WTC11 (cell line): ENCODE data around the gene SPP1. TPM values are rescaled to one million over a fixed set of nuclear protein-coding genes. Genes with fewer than 3 reads are reported as not detected.

Source experiments
- ATAC-seq: fragments of 200-7000 bp; cut with Tn5 transposase; 2 replicates; pipeline ENCODE4 v1.10.0; 2021; ENCODE audit warnings: mild to moderate bottlenecking, moderate library complexity
- CTCF ChIA-PET: fragments of 300-600 bp; sonication (Branson Sonifier 250); formaldehyde crosslinking; loops from one replicate; lab custom pipeline; 2021; ENCODE audit warnings: antibody characterized with exemption; lab: Charles Lee
- POLR2A ChIA-PET: fragments of 350-600 bp; sonication (Branson Sonifier 250); formaldehyde crosslinking; loops from one replicate; lab custom pipeline; 2021; ENCODE audit warnings: antibody characterized with exemption; lab: Charles Lee
- DNase-seq: peaks from one replicate; pipeline ENCODE4 v3.0.0; 2021; ENCODE audit warnings: low spot score
- H3K27ac Mint-ChIP-seq: 2 replicates; pipeline ENCODE4 v1.8.0; 2021; ENCODE audit warnings: mixed read lengths
- H3K27me3 Mint-ChIP-seq: 2 replicates; pipeline ENCODE4 v1.8.0; 2021; ENCODE audit warnings: low read depth, mild to moderate bottlenecking, moderate library complexity, mixed read lengths
- H3K36me3 Mint-ChIP-seq: 2 replicates; pipeline ENCODE4 v1.8.0; 2021; ENCODE audit warnings: mixed read lengths
- H3K4me1 Mint-ChIP-seq: 2 replicates; pipeline ENCODE4 v1.8.0; 2022; ENCODE audit warnings: mixed read lengths
- H3K4me3 Mint-ChIP-seq: 2 replicates; pipeline ENCODE4 v1.8.0; 2021; ENCODE audit warnings: mild to moderate bottlenecking, moderate library complexity, mixed read lengths
- H3K9me3 Mint-ChIP-seq: 2 replicates; pipeline ENCODE4 v1.8.0; 2021; ENCODE audit warnings: mixed read lengths
- ATF1 ChIP-seq: sonication (generic); formaldehyde crosslinking; IDR thresholded peaks from 2 replicates; pipeline ENCODE4 v1.8.1; 2023; ENCODE audit warnings: mild to moderate bottlenecking, moderate library complexity, missing genetic modification reagents
- CREB1 ChIP-seq: sonication (generic); formaldehyde crosslinking; IDR thresholded peaks from 2 replicates; pipeline ENCODE4 v1.8.0; 2023; ENCODE audit warnings: mild to moderate bottlenecking, missing genetic modification reagents
- CREM ChIP-seq: sonication (generic); formaldehyde crosslinking; IDR thresholded peaks from 2 replicates; pipeline ENCODE4 v1.8.1; 2022; ENCODE audit warnings: mild to moderate bottlenecking, missing genetic modification reagents, moderate library complexity
- EMX1 ChIP-seq: fragments of 250-450 bp; sonication (Bioruptor Pico); IDR thresholded peaks from 2 replicates; pipeline ENCODE4 v1.8.0; 2021; ENCODE audit warnings: mild to moderate bottlenecking
- ETV6 ChIP-seq: sonication (generic); formaldehyde crosslinking; IDR thresholded peaks from 2 replicates; pipeline ENCODE4 v1.8.1; 2022; ENCODE audit warnings: mild to moderate bottlenecking, missing genetic modification reagents
- GABPB1 ChIP-seq: sonication (generic); formaldehyde crosslinking; IDR thresholded peaks from 2 replicates; pipeline ENCODE4 v1.8.1; 2023; ENCODE audit warnings: mild to moderate bottlenecking, missing genetic modification reagents
- GTF2I ChIP-seq: fragments of 250-450 bp; sonication (Bioruptor Pico); conservative IDR thresholded peaks from 2 replicates; pipeline ENCODE4 v1.4.0; 2021; ENCODE audit warnings: mild to moderate bottlenecking
- NFE2L1 ChIP-seq: sonication (generic); formaldehyde crosslinking; IDR thresholded peaks from 2 replicates; pipeline ENCODE4 v1.8.1; 2023; ENCODE audit warnings: missing genetic modification reagents
- PREB ChIP-seq: sonication (generic); formaldehyde crosslinking; IDR thresholded peaks from 2 replicates; pipeline ENCODE4 v1.8.1; 2022; ENCODE audit warnings: mild to moderate bottlenecking, missing genetic modification reagents, moderate library complexity, borderline replicate concordance
- SMAD3 ChIP-seq: sonication (generic); formaldehyde crosslinking; IDR thresholded peaks from 2 replicates; pipeline ENCODE4 v1.8.0; 2022; ENCODE audit warnings: missing genetic modification reagents, mild to moderate bottlenecking, borderline replicate concordance
- ZBTB21 ChIP-seq: sonication (generic); formaldehyde crosslinking; IDR thresholded peaks from 2 replicates; pipeline ENCODE4 v1.8.1; 2023; ENCODE audit warnings: mild to moderate bottlenecking, missing genetic modification reagents, borderline replicate concordance
- ZNF416 ChIP-seq: fragments of 250-450 bp; sonication (Bioruptor Pico); IDR thresholded peaks from 2 replicates; pipeline ENCODE4 v1.9.0; 2021; ENCODE audit warnings: mild to moderate bottlenecking, inconsistent platforms
- ZNF671 ChIP-seq: fragments of 250-450 bp; sonication (Bioruptor Pico); IDR thresholded peaks from 2 replicates; pipeline ENCODE4 v1.8.0; 2021; ENCODE audit warnings: mild to moderate bottlenecking
- total RNA-seq: library from RNA; stranded (reverse); gene quantifications from 3 replicates; pipeline ENCODE4 v1.2.3, GENCODE V29; 2021
- TF ChIP-seq, protein P1 (sequence below): sonication (generic); formaldehyde crosslinking; IDR thresholded peaks from 2 replicates; pipeline ENCODE4 v1.8.0; 2023; ENCODE audit warnings: missing genetic modification reagents
- TF ChIP-seq, protein P2 (sequence below): fragments of 250-450 bp; sonication (Bioruptor Pico); conservative IDR thresholded peaks from 2 replicates; pipeline ENCODE4 v1.9.0; 2021; ENCODE audit warnings: mild to moderate bottlenecking
- TF ChIP-seq, protein P3 (sequence below): sonication (generic); formaldehyde crosslinking; IDR thresholded peaks from 2 replicates; pipeline ENCODE4 v1.8.0; 2022; ENCODE audit warnings: mild to moderate bottlenecking, missing genetic modification reagents
- TF ChIP-seq, protein P4 (sequence below): sonication (generic); formaldehyde crosslinking; IDR thresholded peaks from 2 replicates; pipeline ENCODE4 v1.8.1; 2023; ENCODE audit warnings: mild to moderate bottlenecking, missing genetic modification reagents, borderline replicate concordance
- TF ChIP-seq, protein P5 (sequence below): sonication (generic); formaldehyde crosslinking; IDR thresholded peaks from 2 replicates; pipeline ENCODE4 v1.8.1; 2023; ENCODE audit warnings: mild to moderate bottlenecking, moderate library complexity, missing genetic modification reagents

Gene SPP1
- total RNA-seq, 1 experiment from 2014 or later = 56.6 TPM

DNA sequence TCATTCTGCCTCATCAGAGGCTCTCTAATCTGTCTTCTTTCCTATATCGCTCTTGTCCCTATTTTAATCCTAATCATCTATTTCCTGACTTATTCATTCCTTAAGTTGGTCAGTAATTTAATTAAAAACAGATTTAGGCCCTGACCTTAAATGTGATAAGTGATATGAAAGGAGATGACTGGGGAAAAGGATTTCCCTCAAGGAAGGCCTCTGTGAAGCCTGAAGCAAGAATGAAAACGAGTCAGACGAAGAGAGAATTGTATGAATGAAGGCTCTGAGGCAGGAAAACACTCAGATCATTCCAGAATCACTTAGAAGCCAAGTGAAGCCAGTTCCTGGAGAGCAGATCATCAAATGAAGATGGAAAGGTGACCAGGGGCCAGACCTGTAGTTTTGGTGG is 54.0 kb downstream of the SPP1 start:
- DNase-seq (no peak), ATAC-seq (no peak)
- TF ChIP-seq NFE2L1 = no peak
- TF ChIP-seq ZNF416 = no peak
- TF ChIP-seq, protein P1, sequence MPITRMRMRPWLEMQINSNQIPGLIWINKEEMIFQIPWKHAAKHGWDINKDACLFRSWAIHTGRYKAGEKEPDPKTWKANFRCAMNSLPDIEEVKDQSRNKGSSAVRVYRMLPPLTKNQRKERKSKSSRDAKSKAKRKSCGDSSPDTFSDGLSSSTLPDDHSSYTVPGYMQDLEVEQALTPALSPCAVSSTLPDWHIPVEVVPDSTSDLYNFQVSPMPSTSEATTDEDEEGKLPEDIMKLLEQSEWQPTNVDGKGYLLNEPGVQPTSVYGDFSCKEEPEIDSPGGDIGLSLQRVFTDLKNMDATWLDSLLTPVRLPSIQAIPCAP = no peak
- no peak for TF ChIP-seq ZBTB21 (CRISPR knock-in tag)
- TF ChIP-seq CREM (CRISPR knock-in tag) = no peak
- TF ChIP-seq CREB1 (CRISPR knock-in tag) = no peak
- no peak for TF ChIP-seq GTF2I (CRISPR knock-in tag)
- peaks cover 3% of the 10 kb centered on the region for H3K27me3 Mint-ChIP-seq
- peak overlapping the region; percentile 90 for H3K27ac Mint-ChIP-seq
- peaks cover 18% of the 10 kb centered on the region for H3K9me3 Mint-ChIP-seq
- peaks cover 59% of the 10 kb centered on the region for H3K36me3 Mint-ChIP-seq
- CTCF ChIA-PET = no interaction called here
- no peak overlapping the region for H3K4me3 Mint-ChIP-seq
- H3K4me1 Mint-ChIP-seq = 0 out of 2 replicates have a peak, but pooled peaks cover 2% of the 10 kb centered on the region
- POLR2A ChIA-PET = no interaction called here

GRCh38 chr4:88030565-88031310 is 55.2 kb downstream of the SPP1 start:
- no peak for ATAC-seq
- POLR2A ChIA-PET = no interaction called here
- Mint-ChIP-seq H3K4me1 (0 out of 2 replicates have a peak, but pooled peaks cover 2% of the 10 kb centered on the region), H3K36me3 (peaks cover 54% of the 10 kb centered on the region), H3K9me3 (peaks cover 15% of the 10 kb centered on the region), H3K4me3 (no peak overlapping the region), H3K27me3 (peaks cover 3% of the 10 kb centered on the region), H3K27ac (peak overlapping the region; percentile 9)
- TF ChIP-seq GABPB1 (CRISPR knock-in tag) = no peak
- no peak for TF ChIP-seq ZNF671
- TF ChIP-seq, protein P2, sequence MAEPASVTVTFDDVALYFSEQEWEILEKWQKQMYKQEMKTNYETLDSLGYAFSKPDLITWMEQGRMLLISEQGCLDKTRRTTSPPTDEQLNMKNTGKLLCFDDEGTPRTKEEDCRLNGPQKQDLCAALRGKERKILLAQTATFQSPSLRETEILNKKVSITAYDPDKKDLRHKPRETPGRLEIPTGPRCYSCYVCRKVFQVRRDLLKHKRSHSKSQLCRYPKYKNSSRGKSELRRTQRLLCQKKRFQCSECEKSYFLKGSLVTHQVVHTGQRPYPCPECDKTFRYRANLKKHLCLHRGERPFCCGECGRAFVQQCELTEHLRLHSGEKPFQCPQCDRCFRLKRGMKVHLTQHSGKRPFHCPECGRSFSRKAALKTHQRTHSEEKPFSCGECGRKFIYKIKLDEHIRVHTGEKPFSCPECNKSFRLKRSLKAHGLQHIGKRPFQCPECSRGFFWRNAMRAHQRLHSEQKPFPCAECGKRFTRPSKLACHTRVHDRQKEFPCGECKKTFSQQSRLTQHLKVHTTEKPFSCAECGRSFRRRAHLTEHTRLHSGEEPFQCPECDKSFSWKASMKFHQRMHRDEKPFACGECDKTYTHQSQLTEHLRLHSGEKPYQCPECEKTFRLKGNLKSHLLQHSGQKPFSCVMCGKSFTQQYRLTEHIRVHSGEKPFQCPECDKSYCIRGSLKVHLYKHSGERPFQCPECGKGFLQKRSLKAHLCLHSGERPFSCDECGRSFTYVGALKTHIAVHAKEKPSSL = no peak
- TF ChIP-seq PREB (CRISPR knock-in tag) = no peak
- TF ChIP-seq, protein P3, sequence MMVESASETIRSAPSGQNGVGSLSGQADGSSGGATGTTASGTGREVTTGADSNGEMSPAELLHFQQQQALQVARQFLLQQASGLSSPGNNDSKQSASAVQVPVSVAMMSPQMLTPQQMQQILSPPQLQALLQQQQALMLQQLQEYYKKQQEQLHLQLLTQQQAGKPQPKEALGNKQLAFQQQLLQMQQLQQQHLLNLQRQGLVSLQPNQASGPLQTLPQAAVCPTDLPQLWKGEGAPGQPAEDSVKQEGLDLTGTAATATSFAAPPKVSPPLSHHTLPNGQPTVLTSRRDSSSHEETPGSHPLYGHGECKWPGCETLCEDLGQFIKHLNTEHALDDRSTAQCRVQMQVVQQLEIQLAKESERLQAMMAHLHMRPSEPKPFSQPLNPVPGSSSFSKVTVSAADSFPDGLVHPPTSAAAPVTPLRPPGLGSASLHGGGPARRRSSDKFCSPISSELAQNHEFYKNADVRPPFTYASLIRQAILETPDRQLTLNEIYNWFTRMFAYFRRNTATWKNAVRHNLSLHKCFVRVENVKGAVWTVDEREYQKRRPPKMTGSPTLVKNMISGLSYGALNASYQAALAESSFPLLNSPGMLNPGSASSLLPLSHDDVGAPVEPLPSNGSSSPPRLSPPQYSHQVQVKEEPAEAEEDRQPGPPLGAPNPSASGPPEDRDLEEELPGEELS (CRISPR knock-in tag) = no peak
- TF ChIP-seq, protein P4, sequence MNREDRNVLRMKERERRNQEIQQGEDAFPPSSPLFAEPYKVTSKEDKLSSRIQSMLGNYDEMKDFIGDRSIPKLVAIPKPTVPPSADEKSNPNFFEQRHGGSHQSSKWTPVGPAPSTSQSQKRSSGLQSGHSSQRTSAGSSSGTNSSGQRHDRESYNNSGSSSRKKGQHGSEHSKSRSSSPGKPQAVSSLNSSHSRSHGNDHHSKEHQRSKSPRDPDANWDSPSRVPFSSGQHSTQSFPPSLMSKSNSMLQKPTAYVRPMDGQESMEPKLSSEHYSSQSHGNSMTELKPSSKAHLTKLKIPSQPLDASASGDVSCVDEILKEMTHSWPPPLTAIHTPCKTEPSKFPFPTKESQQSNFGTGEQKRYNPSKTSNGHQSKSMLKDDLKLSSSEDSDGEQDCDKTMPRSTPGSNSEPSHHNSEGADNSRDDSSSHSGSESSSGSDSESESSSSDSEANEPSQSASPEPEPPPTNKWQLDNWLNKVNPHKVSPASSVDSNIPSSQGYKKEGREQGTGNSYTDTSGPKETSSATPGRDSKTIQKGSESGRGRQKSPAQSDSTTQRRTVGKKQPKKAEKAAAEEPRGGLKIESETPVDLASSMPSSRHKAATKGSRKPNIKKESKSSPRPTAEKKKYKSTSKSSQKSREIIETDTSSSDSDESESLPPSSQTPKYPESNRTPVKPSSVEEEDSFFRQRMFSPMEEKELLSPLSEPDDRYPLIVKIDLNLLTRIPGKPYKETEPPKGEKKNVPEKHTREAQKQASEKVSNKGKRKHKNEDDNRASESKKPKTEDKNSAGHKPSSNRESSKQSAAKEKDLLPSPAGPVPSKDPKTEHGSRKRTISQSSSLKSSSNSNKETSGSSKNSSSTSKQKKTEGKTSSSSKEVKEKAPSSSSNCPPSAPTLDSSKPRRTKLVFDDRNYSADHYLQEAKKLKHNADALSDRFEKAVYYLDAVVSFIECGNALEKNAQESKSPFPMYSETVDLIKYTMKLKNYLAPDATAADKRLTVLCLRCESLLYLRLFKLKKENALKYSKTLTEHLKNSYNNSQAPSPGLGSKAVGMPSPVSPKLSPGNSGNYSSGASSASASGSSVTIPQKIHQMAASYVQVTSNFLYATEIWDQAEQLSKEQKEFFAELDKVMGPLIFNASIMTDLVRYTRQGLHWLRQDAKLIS (CRISPR knock-in tag) = no peak
- TF ChIP-seq SMAD3 = no peak
- TF ChIP-seq EMX1 = no peak
- no peak for TF ChIP-seq ATF1 (CRISPR knock-in tag)
- TF ChIP-seq ETV6 (CRISPR knock-in tag) = no peak
- TF ChIP-seq, protein P5, sequence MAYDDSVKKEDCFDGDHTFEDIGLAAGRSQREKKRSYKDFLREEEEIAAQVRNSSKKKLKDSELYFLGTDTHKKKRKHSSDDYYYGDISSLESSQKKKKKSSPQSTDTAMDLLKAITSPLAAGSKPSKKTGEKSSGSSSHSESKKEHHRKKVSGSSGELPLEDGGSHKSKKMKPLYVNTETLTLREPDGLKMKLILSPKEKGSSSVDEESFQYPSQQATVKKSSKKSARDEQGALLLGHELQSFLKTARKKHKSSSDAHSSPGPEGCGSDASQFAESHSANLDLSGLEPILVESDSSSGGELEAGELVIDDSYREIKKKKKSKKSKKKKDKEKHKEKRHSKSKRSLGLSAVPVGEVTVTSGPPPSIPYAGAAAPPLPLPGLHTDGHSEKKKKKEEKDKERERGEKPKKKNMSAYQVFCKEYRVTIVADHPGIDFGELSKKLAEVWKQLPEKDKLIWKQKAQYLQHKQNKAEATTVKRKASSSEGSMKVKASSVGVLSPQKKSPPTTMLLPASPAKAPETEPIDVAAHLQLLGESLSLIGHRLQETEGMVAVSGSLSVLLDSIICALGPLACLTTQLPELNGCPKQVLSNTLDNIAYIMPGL = no peak
- CTCF ChIA-PET = no interaction called here
- no peak for DNase-seq
